HFF-Myc (cell line): ENCODE measurements around the gene ZNRF1.

Source experiments
- DNase-seq: peaks from one replicate; pipeline ENCODE4 v3.0.0-alpha.2; 2011; ENCODE audit warnings: low read depth; ENCODE audit errors: extremely low read depth
- H3K4me3 ChIP-seq: replicated peaks from 2 replicates; pipeline ENCODE4 v1.5.1; 2011; ENCODE audit warnings: low read depth, mild to moderate bottlenecking, control low read depth, low read length
- TF ChIP-seq, protein P1 (sequence below): IDR thresholded peaks from 2 replicates; pipeline ENCODE4 v1.5.1; 2012; ENCODE audit warnings: mild to moderate bottlenecking, low read depth, low read length, control low read depth; ENCODE audit errors: missing control alignments

Gene ZNRF1

DNA sequence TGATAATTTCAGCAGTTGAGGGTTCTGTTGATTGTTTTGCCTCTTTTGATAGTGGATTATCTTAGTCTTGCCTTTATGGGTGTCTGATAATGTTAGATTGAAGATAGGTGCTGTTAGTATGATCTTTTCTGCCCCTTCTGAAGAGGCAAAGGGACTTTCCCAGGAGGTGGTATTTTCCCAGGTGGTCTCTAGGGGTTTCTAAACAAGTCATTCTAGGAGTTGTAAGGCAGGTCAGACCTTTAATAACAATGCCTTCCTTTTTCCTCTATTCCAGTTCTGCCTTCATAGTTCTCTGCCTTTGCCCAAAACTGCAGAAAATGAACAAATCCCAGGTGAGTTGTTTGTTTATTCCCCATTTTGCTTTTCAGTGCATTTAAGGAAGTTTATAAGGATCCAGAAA lies 153.8 kb downstream of the ZNRF1 start:
- H3K4me3 ChIP-seq: no peak overlapping the region
- TF ChIP-seq, protein P1, sequence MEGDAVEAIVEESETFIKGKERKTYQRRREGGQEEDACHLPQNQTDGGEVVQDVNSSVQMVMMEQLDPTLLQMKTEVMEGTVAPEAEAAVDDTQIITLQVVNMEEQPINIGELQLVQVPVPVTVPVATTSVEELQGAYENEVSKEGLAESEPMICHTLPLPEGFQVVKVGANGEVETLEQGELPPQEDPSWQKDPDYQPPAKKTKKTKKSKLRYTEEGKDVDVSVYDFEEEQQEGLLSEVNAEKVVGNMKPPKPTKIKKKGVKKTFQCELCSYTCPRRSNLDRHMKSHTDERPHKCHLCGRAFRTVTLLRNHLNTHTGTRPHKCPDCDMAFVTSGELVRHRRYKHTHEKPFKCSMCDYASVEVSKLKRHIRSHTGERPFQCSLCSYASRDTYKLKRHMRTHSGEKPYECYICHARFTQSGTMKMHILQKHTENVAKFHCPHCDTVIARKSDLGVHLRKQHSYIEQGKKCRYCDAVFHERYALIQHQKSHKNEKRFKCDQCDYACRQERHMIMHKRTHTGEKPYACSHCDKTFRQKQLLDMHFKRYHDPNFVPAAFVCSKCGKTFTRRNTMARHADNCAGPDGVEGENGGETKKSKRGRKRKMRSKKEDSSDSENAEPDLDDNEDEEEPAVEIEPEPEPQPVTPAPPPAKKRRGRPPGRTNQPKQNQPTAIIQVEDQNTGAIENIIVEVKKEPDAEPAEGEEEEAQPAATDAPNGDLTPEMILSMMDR: no peak
- no peak for DNase-seq

DNA sequence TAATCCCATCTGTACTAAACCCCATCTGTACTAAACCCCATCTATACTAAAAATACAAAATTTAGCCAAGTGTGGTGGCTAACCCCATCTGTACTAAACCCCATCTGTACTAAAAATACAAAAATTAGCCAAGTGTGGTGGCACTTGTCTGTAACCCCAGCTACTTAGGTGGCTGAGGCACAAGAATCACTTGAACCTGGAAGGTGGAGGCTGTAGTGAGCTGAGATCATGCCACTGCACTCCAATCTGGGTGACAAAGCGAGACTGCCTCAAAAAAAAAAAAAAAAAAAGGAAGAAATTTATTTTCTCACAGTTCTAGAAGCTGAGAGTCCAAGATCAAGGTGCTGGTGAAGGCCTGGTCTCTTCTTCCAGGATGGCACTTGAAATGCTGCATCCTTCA lies 161.6 kb downstream of the ZNRF1 start:
- TF ChIP-seq, protein P1: no peak
- H3K4me3 ChIP-seq: no peak overlapping the region
- no peak for DNase-seq
